GM18867 (cell line): ENCODE data around the gene PIP5K1B.
A peak's percentile ranks its signal among the peaks of the same experiment; 100 is the strongest.

Experiments
- ATAC-seq: cut with Tn5 transposase; IDR thresholded peaks from one replicate; pipeline ENCODE4 v1.9.1; 2021; ENCODE audit warnings: mild to moderate bottlenecking, moderate library complexity; ENCODE audit not compliant: unreplicated experiment

PIP5K1B gene

GRCh38 chr9:68843239-68843638 lies 138.2 kb downstream of the PIP5K1B start:
- ATAC-seq = no peak

DNA sequence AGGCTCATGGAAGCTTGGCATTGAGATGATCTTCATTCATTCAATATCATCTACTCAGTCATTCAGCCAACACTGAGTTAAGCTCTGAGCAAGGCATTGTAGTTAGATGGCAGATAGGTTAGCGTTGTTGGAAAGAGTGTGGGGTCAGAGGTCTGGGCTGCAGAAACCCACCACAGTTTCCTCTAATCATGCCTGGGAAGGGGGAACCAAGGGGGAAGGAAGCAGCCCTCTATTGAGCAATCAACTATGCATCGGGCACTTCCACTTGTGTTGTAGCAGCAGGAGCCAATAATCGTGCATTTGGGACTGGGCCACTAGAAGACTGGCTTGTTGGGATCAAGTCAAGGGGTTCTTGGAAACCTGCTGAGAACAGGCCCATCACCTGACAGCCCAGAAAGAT lies 139.1 kb downstream of the PIP5K1B start:
- ATAC-seq = no peak

GRCh38 chr9:68844631-68845612 lies 139.9 kb downstream of the PIP5K1B start:
- peak; percentile 53 for ATAC-seq

DNA sequence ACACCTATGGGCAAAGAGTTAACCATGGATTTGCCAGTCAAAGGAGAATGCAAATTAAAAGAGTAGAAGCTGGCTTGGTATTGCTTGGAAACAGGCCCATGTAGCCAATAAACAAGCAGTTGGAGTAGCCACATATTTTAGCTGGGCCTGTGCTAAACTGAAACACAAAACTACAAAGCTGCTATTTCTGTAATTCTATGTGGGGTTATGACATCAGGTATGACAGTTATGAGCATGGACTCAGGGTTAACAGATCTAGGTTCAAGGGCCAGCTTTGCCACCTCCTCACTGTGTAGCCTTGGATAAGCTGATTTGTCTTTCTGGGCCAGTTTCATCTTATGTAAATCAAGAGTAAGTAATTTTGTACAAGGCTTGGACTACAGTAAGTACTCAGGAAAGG lies 142.7 kb downstream of the PIP5K1B start:
- peak; percentile 67 for ATAC-seq

GRCh38 chr9:68851657-68852056 lies 146.6 kb downstream of the PIP5K1B start:
- no peak for ATAC-seq

GRCh38 chr9:68852941-68853340 lies 147.9 kb downstream of the PIP5K1B start:
- no peak for ATAC-seq

- no peak for ATAC-seq
These were observed 154.3 kb downstream of the PIP5K1B start for GRCh38 chr9:68859347-68859746.

DNA sequence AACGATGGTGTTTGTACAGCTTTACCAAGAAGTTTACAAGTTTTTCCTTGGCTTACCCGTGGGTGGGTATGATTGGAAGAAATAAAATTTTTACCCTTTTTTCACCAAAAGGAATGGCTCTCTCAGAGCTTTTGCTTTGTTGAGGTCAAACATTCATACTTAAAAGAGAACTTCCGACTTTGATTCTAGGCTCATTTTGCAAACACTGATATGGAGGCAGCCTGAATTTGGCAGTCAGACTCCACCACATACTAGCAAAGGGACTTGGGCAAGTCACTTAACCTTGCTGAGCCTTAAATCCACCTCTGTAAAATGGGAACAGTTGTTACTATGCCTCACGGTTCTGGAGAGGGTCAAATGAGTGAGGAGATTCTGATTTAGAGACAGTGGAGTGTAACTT lies 155.4 kb downstream of the PIP5K1B start:
- no peak for ATAC-seq

GRCh38 chr9:68861436-68861835 lies 156.4 kb downstream of the PIP5K1B start:
- no peak for ATAC-seq

DNA sequence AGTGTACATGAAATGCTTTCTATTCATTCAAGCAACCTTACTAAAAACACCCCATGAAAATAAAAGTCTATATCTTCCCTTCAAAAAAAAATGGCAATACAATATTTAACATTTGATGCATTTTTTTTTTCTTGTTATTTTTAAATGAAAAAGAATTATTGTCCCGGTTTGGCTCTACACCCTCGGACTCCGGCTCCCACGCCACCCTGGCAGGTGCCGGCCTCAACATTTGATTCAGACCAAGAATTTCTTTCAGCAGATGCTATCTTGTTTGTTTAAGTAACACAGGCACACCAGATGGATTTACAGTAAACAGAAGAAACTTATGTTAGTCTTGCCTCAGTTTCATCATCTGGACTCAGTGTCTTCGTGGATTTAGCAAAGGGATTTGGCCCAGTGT lies 162.0 kb downstream of the PIP5K1B start:
- no peak for ATAC-seq

GRCh38 chr9:68869022-68869421 lies 164.0 kb downstream of the PIP5K1B start:
- ATAC-seq = no peak

GRCh38 chr9:68870086-68870485 lies 165.0 kb downstream of the PIP5K1B start:
- no peak for ATAC-seq

- no peak for ATAC-seq
These were observed 166.2 kb downstream of the PIP5K1B start for GRCh38 chr9:68871236-68871635.

DNA sequence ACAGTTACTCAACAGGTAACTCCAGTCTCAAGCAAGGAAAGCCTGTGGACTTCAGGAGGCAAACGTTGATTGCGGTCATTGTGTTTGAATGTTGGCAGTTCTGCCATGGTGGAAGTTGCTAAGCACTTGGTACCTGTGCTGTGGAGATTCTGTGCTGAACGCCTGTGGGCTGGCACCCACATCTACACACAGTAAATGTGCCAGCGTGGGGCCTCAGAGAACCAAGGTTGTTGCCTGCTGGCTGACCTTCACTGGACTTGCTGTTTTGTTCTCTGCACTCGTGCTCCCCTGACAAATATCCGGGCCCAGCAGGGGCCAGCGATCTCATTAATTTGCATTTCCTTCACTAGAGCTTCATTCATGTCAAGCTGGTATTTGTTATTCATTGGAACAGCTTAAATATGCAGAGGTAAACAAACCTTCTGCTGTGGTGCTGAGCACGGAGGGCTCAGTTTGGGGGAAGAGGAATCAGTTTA lies 167.0 kb downstream of the PIP5K1B start:
- ATAC-seq = no peak

DNA sequence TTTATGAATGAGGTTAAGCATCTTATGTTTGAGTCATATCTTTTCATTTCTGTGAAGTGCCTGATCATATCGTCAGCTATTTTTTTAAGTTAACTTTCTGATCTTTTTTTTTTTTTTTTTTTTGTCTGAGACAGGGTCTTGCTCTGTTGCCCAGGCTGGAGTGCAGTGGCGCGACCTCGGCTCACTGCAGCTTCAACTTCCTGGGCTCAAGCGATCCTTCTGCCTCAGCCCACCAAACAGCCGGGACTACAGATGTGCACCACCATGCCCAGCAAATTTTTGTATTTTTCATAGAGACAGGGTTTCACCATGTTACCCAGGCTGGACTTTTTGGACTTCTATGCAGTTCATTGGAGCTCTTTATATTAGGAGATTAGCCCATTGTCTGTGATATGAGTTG lies 168.1 kb downstream of the PIP5K1B start:
- no peak for ATAC-seq

GRCh38 chr9:68876273-68876672 lies 171.2 kb downstream of the PIP5K1B start:
- ATAC-seq = no peak

DNA sequence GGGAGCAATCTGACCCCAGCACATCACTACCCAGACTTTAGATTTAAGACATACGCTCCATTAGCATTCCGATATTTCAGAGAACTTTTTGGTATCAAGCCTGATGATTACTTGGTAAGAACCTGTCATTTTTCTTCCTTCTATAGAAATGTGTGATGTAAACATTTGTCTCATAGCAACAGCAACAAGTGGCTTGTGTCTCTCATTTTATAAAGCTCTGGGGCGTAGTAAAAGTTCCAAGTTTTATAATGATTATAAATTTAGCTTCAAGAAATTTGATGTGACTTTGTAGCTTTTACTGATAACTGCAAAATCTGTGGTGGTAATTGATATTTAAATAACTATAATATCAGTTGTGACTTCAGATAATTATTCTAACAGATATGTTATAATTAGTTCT lies 171.6 kb downstream of the PIP5K1B start:
- no peak for ATAC-seq

DNA sequence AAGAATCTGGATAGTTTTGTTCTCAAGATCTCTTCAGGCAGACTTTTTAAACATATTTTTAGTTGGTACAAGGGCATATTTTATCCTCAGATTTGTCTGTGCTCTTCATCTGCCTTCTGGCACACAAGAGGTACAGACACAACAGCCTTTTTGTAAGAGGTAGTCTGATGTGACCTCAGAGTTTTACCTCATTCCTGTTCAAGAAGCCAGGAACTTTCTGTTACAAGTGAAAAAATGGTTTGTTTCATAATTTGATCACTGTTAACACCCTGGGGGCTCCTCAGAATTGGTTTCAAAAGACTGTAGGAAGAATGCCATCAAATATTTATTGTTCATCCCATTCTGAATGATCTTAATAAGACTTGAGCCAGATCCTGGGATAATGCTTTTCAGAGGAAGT lies 172.2 kb downstream of the PIP5K1B start:
- ATAC-seq = no peak

DNA sequence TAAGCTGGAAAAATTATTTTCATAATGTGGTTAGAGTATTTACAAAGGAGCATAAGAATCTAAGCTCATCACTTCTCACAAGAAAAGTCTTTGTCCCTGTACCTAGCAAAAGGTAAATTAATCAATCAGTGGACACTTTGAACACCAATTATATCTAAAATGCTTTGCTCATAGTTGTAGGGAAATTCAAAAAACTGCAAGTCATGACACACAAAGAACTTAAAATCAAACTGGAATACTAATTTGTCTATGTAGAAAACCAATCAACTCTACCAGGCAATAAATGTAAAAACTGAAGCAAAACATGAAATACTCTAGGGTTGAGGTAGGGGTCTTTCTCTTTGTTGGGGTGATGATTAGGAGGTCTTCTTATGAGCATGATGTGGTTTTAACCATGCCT lies 173.4 kb downstream of the PIP5K1B start:
- no peak for ATAC-seq

DNA sequence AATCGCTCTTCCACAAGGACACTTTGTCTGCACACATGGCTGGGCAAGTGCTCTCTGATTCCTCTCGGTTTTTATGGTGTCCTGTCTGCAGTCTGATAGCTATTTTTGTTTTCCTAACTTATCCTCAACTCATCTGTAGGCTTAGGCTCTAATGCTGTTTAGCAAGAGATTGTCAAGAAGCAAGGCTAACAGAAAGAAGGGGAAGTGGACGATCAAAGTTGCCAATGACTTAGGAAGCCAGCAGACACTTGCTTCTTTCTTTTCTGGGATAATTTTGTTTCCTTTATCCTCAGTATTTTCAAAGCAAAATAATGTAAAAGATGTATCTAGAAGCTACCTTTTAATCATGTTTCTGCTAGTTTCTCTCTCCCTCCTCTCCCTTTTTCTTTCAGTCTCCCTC lies 178.2 kb downstream of the PIP5K1B start:
- no peak for ATAC-seq

GRCh38 chr9:68887232-68887631 lies 182.2 kb downstream of the PIP5K1B start:
- ATAC-seq = no peak

GRCh38 chr9:68894502-68894901 lies 189.5 kb downstream of the PIP5K1B start:
- no peak for ATAC-seq
